Fibroblast of mammary gland (primary cell): ENCODE measurements around the gene PARP3.

Experiments used
- DNase-seq: peaks from one replicate; pipeline ENCODE4 v3.0.0-alpha.2; 2010; ENCODE audit warnings: low read depth
- H3K4me3 ChIP-seq: 2 replicates; pipeline ENCODE4 v1.5.1; 2011; ENCODE audit warnings: low read depth, mild to moderate bottlenecking, low read length, moderate library complexity; ENCODE audit not compliant: control insufficient read depth
- TF ChIP-seq, protein P1 (sequence below): conservative IDR thresholded peaks from 2 replicates; pipeline ENCODE4 v1.5.1; 2011; ENCODE audit warnings: low read depth, low read length, inconsistent platforms; ENCODE audit not compliant: control insufficient read depth, insufficient read depth

PARP3 gene

DNA sequence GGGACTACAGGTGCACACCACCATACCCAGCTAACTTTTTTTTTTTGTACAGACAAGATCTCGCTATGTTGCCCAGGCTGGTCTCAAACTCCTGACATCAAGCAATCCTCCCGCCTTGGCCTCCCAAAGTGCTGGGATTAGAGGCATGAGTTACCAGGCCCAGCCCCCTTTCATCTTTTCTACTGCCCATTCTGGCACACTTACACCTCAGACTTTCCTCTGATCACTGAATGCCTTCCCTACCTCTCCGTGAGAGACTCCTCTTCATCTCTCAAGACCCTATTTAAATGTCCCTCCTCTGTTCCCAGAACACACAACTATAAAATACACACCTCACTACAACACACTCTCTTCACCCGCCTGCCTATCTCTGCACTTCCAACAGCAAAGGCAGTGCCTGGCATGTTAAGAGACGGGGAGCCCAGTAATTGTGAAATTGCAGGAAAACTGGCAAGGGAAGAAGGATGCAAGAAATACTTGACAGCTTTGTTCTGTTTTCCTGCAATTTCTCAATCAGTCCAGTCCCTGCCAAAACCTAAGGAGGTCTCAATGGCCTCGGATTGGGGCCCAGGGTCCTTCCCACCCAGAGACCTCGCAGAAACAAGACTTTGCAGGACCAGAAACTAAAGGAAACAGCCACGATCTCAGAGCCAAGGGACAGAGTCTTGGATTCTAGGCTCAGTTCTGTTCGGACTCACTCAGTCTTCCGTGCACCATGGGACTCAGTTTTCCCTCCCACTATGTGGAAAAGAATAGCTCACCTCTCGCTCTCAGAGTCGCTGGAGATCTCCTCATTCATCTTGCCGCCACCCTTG, 1.3 kb upstream of the PARP3 start:
- peak; percentile 39 for DNase-seq
- TF ChIP-seq, protein P1, sequence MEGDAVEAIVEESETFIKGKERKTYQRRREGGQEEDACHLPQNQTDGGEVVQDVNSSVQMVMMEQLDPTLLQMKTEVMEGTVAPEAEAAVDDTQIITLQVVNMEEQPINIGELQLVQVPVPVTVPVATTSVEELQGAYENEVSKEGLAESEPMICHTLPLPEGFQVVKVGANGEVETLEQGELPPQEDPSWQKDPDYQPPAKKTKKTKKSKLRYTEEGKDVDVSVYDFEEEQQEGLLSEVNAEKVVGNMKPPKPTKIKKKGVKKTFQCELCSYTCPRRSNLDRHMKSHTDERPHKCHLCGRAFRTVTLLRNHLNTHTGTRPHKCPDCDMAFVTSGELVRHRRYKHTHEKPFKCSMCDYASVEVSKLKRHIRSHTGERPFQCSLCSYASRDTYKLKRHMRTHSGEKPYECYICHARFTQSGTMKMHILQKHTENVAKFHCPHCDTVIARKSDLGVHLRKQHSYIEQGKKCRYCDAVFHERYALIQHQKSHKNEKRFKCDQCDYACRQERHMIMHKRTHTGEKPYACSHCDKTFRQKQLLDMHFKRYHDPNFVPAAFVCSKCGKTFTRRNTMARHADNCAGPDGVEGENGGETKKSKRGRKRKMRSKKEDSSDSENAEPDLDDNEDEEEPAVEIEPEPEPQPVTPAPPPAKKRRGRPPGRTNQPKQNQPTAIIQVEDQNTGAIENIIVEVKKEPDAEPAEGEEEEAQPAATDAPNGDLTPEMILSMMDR, result no peak
- peak overlapping the region; percentile 81 for H3K4me3 ChIP-seq

- DNase-seq, result no peak
- TF ChIP-seq, protein P1, result no peak
Measured at GRCh38 chr3:51941463-51941797, 733 bp upstream of the PARP3 start.

DNA sequence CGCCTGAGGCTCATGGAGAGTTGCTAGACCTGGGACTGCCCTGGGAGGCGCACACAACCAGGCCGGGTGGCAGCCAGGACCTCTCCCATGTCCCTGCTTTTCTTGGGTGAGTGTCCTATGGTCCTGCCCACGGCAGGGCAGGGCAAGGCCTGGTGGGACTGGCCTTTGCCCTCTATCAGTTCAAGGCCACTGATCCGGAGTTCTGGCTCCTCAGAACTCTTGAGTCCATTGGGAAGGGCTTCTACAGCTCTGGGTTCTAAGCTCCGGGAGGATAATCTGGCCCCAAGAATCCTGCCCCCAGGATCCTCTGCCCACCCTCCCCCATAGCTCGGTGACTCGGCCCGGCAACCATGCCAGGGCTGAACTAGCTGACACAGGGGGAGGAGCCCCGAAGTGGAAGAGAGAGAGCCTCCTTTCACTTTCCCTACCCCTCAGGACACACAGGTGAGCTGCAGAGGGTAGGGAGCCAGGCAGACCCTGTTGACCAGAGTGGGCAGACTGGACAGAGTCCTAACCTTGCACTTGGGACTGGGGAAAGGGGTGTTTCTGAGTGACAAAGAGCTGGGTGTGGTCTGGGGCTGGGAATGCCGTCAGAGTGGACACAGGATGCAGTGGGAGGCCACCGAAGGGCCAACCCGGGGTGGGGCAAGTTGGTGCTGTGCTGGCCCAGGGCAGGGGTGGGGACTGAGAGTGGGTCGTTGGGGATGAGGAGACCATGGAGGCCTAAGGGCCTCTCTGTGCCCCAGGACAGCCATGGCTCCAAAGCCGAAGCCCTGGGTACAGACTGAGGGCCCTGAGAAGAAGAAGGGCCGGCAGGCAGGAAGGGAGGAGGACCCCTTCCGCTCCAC, 664 bp downstream of the PARP3 start:
- peak; percentile 59 for DNase-seq
- TF ChIP-seq, protein P1, result no peak
- H3K4me3 ChIP-seq, result peak overlapping the region; percentile 50

More at GRCh38 chr3:51941463-51941797, 733 bp upstream of the PARP3 start:
- peak overlapping the region; percentile 81 for H3K4me3 ChIP-seq

DNA sequence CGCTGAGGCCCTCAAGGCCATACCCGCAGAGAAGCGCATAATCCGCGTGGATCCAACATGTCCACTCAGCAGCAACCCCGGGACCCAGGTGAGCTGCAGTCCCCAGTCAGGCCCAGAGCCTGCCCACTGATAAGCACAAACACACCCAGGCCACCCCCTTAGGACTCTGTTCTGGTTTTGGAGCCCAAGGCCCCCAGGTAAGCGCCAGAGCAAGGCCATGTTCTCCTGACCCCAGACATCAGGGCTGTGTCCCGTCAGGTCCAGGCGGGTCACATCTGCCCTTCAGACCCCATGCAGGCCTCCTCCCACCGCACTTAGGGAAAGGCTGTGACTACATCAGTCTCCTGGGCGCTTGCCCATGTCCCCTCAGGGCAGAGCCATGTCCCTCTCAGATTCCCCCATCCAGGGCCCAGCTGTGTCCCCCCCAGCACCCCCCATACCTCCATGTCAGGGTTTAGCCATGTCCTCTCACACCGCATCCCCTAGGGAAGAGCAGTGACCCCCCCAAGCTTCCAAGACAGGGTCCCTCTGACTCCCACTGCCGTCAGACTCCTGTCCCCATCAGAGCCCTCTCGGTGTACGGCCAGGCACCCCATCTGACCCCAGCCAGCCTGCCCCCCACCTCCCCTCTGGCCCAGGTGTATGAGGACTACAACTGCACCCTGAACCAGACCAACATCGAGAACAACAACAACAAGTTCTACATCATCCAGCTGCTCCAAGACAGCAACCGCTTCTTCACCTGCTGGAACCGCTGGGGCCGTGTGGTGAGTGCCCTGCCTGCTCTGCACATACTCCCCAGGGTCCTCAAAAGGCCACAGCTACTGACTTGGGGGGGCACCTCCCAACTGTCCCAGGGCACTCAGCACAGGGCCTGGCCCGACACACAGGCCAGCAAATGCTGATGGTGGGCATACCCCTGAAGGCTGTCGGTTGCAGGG, 1.6 kb downstream of the PARP3 start:
- H3K4me3 ChIP-seq, result no peak overlapping the region
- TF ChIP-seq, protein P1, result no peak
- no peak for DNase-seq

DNA sequence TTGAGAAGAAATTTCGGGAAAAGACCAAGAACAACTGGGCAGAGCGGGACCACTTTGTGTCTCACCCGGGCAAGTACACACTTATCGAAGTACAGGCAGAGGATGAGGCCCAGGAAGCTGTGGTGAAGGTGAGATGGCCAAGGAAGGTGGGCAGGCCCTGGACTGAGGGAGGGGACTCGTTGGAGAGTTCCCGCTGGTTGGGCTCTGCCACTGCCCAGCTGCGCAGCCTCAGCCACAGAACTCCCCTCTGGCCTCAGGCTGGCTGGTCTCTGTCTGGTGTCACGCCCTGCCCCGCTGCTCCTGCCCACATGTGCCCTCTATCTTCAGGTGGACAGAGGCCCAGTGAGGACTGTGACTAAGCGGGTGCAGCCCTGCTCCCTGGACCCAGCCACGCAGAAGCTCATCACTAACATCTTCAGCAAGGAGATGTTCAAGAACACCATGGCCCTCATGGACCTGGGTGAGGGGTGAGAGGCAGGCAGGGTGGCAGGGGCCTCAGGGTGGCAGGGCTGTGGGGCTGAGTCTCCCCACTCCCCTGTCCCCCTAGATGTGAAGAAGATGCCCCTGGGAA, 2.4 kb downstream of the PARP3 start:
- no peak for DNase-seq
- no peak overlapping the region for H3K4me3 ChIP-seq
- TF ChIP-seq, protein P1, result no peak
